Neutrophil (primary cell): ENCODE measurements around the gene EGLN1.

ENCODE experiments used
- H3K27ac ChIP-seq: fragments of 200-600 bp; sonication (generic); 2 replicates; pipeline ENCODE4 v1.5.1; 2016; ENCODE audit warnings: mild to moderate bottlenecking, moderate library complexity
- H3K27me3 ChIP-seq: fragments of 200-600 bp; sonication (generic); 2 replicates; pipeline ENCODE4 v1.6.0; 2016; ENCODE audit warnings: mild to moderate bottlenecking
- H3K36me3 ChIP-seq: fragments of 200-600 bp; sonication (generic); 2 replicates; pipeline ENCODE4 v1.5.1; 2017
- H3K4me1 ChIP-seq, 2 experiments: fragments of 200-600 bp in 1 of 2; sonication (generic) in 1 of 2; 1 replicate in 1 of 2; 2 replicates in 1 of 2; pipeline versions ENCODE4 v1.5.1 to v1.6.1; 2013 to 2016; ENCODE audit warnings: low read depth in 1 of 2, low read length in 1 of 2, mild to moderate bottlenecking in 1 of 2, moderate library complexity in 1 of 2; ENCODE audit not compliant: control insufficient read depth in 1 of 2, insufficient read depth in 1 of 2
- H3K4me3 ChIP-seq, 2 experiments: fragments of 200-600 bp in 1 of 2; sonication (generic) in 1 of 2; 1 replicate in 1 of 2; 2 replicates in 1 of 2; pipeline ENCODE4 v1.5.1; 2013 to 2016; ENCODE audit warnings: low read depth in 1 of 2, low read length in 1 of 2, mild to moderate bottlenecking in 1 of 2, moderate library complexity in 1 of 2
- H3K9me3 ChIP-seq: fragments of 200-600 bp; sonication (generic); 2 replicates; pipeline ENCODE4 v1.5.1; 2016
- TF ChIP-seq, protein P1 (sequence below): fragments of 200-600 bp; sonication (generic); IDR thresholded peaks from 2 replicates; pipeline ENCODE4 v1.5.1; 2016; ENCODE audit warnings: antibody characterized with exemption

The EGLN1 gene

DNA sequence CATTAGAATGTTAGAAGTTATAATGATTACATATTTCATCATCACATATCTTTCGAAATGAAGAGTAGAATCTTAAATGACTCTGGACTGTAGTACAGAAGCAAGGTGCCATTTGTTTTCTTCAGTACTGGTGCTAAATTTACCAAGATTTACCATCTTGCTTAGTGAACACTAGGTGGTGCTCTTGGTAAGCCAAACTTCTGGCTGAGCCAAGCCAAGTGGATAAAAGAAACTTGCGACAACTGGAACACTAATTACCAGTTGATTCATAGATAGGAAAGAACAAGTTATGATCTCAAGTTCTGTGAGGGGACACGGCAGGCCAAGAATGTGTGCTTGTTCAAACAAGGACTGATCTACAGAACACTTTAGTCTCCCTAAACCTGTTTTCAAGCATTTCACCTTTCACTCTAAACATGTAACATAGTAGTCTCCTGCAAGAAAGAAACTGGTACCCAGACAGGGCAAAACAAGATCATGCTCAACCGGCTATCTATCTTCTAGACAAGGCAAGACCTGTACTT is 64.2 kb downstream of the EGLN1 start:
- Histone ChIP-seq H3K27ac (peak overlapping the region; percentile 43), H3K9me3 (no peaks in the 10 kb centered on the region), H3K27me3 (no peaks in the 10 kb centered on the region), H3K4me3 (no peak overlapping the region), H3K4me1 (peaks cover 4 to 5% of the 10 kb centered on the region in 2 experiments), H3K36me3 (peaks cover 34% of the 10 kb centered on the region)
- TF ChIP-seq, protein P1, sequence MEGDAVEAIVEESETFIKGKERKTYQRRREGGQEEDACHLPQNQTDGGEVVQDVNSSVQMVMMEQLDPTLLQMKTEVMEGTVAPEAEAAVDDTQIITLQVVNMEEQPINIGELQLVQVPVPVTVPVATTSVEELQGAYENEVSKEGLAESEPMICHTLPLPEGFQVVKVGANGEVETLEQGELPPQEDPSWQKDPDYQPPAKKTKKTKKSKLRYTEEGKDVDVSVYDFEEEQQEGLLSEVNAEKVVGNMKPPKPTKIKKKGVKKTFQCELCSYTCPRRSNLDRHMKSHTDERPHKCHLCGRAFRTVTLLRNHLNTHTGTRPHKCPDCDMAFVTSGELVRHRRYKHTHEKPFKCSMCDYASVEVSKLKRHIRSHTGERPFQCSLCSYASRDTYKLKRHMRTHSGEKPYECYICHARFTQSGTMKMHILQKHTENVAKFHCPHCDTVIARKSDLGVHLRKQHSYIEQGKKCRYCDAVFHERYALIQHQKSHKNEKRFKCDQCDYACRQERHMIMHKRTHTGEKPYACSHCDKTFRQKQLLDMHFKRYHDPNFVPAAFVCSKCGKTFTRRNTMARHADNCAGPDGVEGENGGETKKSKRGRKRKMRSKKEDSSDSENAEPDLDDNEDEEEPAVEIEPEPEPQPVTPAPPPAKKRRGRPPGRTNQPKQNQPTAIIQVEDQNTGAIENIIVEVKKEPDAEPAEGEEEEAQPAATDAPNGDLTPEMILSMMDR, result peak; percentile 68

DNA sequence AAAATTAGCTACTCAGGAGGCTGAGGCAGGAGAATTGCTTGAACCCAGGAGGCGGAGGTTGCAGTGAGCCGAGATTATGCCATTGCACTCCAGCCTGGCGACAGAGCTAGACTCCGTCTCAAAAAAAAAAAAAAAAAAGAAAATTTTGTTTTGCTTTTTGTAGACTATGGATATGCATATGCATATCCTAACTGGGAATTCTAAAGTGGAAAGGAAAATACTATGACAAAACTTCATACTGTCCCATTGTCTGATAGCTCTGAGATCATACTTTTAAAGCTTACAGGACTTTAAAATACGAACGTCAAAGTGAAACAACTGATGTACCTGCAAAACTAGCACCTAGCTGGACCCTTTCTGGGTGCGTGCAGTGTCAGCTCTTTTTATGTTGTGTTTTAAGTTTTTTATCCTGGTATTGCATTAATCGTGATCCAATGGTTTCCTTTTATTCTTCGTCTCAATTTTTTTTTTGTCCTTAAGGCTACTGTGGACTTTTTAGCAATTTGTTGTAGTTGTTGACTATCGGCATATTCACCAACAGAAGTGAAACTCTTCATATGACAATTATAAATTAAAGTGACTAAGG is 64.8 kb downstream of the EGLN1 start:
- no peaks in the 10 kb centered on the region for H3K27me3 ChIP-seq
- H3K36me3 ChIP-seq, result peaks cover 34% of the 10 kb centered on the region
- no peak overlapping the region for H3K27ac ChIP-seq
- no peaks in the 10 kb centered on the region for H3K9me3 ChIP-seq
- TF ChIP-seq, protein P1, result no peak
- peaks cover 4 to 5% of the 10 kb centered on the region in 2 experiments for H3K4me1 ChIP-seq
- no peak overlapping the region for H3K4me3 ChIP-seq

- Histone ChIP-seq H3K9me3 (no peaks in the 10 kb centered on the region), H3K27me3 (no peaks in the 10 kb centered on the region), H3K4me1 (peaks cover 4 to 5% of the 10 kb centered on the region in 2 experiments), H3K27ac (peak overlapping the region; percentile 6), H3K4me3 (no peak overlapping the region), H3K36me3 (peaks cover 42% of the 10 kb centered on the region)
- TF ChIP-seq, protein P1, result no peak
Observed at GRCh38 chr1:231355171-231355570, 66.9 kb downstream of the EGLN1 start.

DNA sequence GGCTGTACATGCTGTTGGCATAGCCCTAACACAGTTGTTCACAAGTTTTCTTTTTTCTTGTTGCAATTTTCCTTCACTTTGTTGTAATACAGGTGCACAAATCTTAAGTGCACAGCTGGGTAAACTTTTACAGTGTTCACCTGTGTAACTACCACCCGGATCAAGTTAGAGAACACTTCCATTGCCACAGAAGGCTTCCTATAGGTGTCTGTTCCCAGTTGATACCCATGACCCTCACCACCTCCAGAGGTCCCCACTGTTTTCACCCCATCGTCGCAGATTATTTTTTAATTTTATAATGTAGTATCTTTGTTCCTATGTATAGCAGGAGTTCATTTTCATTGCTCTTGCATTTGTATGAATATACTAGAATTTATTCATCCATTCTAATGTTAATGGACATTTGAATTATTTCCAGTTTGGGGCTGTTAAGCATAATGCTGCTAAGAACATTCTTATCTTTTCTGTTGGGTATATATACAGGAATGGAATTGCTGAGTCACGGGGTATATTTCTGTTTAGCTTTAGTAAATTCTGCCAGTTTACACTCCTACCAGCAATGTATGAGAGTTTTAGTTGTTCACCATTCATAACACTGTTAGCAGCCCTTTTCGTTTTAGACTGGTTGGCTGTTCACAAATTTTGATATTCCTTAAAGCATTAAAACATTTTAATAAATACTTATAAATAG is 67.6 kb downstream of the EGLN1 start:
- H3K4me3 ChIP-seq, result no peak overlapping the region
- TF ChIP-seq, protein P1, result no peak
- no peaks in the 10 kb centered on the region for H3K27me3 ChIP-seq
- no peak overlapping the region for H3K27ac ChIP-seq
- peaks cover 45% of the 10 kb centered on the region for H3K36me3 ChIP-seq
- peaks cover 4 to 5% of the 10 kb centered on the region in 2 experiments for H3K4me1 ChIP-seq
- H3K9me3 ChIP-seq, result no peaks in the 10 kb centered on the region

- H3K4me1 ChIP-seq, result peaks cover 0 to 5% of the 10 kb centered on the region in 2 experiments
- H3K4me3 ChIP-seq, result no peak overlapping the region
- H3K9me3 ChIP-seq, result no peaks in the 10 kb centered on the region
- no peak overlapping the region for H3K27ac ChIP-seq
- H3K36me3 ChIP-seq, result peaks cover 59% of the 10 kb centered on the region
- TF ChIP-seq, protein P1, result no peak
- H3K27me3 ChIP-seq, result no peaks in the 10 kb centered on the region
Observed at GRCh38 chr1:231353086-231353485, 69.0 kb downstream of the EGLN1 start.
